ENCODE measurements around the gene TMBIM1.

TMBIM1 gene

GRCh38 chr2:218260166-218260565 is 32.1 kb downstream of the TMBIM1 start:
- DNase-seq (ENCODE audit: low spot score) = no peak
- Histone ChIP-seq H3K4me3 (no peak overlapping the region), H3K27ac (peak overlapping the region; percentile 59 to 86)
- TF ChIP-seq CTCF (IDR thresholded peaks at IDR 0.05) = no peak

- TF ChIP-seq CTCF (IDR thresholded peaks at IDR 0.05) = no peak
- peak; percentile 83 for DNase-seq (ENCODE audit: low spot score)
- H3K4me3 ChIP-seq = peak overlapping the region; percentile 37
- peak overlapping the region; percentile 59 to 86 for H3K27ac ChIP-seq
These were observed 33.0 kb downstream of the TMBIM1 start for GRCh38 chr2:218259099-218259961.

- peak overlapping the region in 1 of 2 donors; percentile 24 for H3K27ac ChIP-seq
- H3K4me3 ChIP-seq = no peak overlapping the region
- no peak for DNase-seq (ENCODE audit: low spot score)
- TF ChIP-seq CTCF (IDR thresholded peaks at IDR 0.05) = peak; percentile 25
These were observed 34.8 kb downstream of the TMBIM1 start for GRCh38 chr2:218257390-218257981.

DNA sequence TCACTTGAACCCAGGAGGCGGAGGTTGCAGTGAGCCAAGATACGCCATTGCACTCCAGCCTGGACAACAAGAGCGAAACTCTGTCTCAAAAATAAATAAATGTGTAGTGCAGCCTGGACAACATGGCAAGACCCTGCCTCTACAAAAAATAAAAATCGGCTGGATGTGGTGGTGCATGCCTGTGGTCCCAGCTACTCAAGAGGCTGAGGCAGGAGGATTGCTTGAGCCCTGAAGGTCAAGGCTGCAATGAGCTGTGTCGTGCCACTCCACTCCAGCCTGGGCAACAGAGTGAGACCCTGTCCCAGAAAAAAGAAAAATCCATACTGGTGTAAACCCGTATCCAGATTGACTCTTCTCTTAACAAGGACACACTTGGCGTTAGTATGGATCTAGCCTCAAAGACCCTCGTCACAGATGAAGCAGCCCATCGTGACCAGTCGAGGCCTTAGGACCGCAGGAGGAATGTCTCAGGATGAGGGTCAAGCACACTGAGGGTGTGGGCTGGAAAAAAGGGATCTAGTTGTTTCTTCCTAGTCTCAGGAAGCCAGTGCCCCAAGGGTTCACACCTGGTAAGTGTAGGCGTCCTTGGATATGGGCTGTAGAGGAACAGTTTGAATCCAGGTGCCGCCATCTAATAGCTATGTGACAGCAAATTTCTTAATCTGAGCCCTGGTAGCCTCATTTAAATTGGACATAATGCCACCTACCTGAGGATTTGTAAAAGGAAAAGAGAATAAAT is 35.5 kb downstream of the TMBIM1 start:
- no peak overlapping the region for H3K4me3 ChIP-seq
- no peak for DNase-seq (ENCODE audit: low spot score)
- peak overlapping the region in 1 of 2 donors; percentile 24 for H3K27ac ChIP-seq
- no peak for TF ChIP-seq CTCF (IDR thresholded peaks at IDR 0.05)

GRCh38 chr2:218255446-218255845 is 36.9 kb downstream of the TMBIM1 start:
- TF ChIP-seq CTCF (IDR thresholded peaks at IDR 0.05) = no peak
- no peak overlapping the region for H3K27ac ChIP-seq
- DNase-seq (ENCODE audit: low spot score) = no peak
- no peak overlapping the region for H3K4me3 ChIP-seq

DNA sequence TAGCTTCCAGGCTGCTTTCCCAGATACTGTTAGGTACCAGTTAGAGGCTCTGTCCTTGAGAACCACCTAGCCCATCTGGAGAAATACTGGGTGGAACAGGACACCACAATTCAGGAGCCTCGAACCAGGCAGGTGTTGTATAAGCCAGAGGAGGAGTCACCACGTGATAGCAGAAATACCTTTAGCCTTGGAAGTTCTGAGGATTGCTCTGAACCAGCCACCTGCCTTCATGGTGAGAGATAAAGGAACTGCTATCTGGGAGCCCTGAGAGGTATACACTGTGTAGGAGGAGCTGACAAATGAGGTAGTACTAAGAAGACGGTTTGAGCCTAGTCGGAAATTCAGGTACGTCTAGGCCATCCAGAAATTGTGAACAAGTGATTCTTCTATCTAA is 39.1 kb downstream of the TMBIM1 start:
- no peak overlapping the region for H3K4me3 ChIP-seq
- TF ChIP-seq CTCF (IDR thresholded peaks at IDR 0.05) = no peak
- H3K27ac ChIP-seq = peak overlapping the region in 1 of 2 donors; percentile 13
- DNase-seq (ENCODE audit: low spot score) = no peak
